Brain microvascular endothelial cell (primary cell): ENCODE data around the gene GKN1.

ENCODE experiments used
- DNase-seq: peaks from one replicate; pipeline ENCODE4 v3.0.0-alpha.2; 2020
- H3K27ac ChIP-seq: fragments of 250-450 bp; sonication (Bioruptor Pico); 2 replicates; pipeline ENCODE4 v1.5.1; 2020; ENCODE audit warnings: mild to moderate bottlenecking, moderate library complexity
- H3K27me3 ChIP-seq: fragments of 250-450 bp; sonication (Bioruptor Pico); replicated peaks from 2 replicates; pipeline ENCODE4 v1.5.1; 2020; ENCODE audit warnings: mild to moderate bottlenecking
- H3K36me3 ChIP-seq: fragments of 250-450 bp; sonication (Bioruptor Pico); replicated peaks from 2 replicates; pipeline ENCODE4 v1.5.1; 2020; ENCODE audit warnings: mild to moderate bottlenecking
- H3K4me3 ChIP-seq: 2 replicates; pipeline ENCODE4 v1.5.1; 2011; ENCODE audit warnings: low read depth, mild to moderate bottlenecking, control low read depth, low read length, moderate library complexity
- in situ Hi-C: cut with HindIII; loops from 2 replicates; pipeline ENCODE4 v1.10.0; 2017; ENCODE audit warnings: low sequenced_read_pairs, low pct_ligation_motif_present
- TF ChIP-seq, protein P1 (sequence below): IDR thresholded peaks from 2 replicates; pipeline ENCODE4 v1.5.1; 2011; ENCODE audit warnings: low read depth, mild to moderate bottlenecking, moderate library complexity, low read length, control low read depth, inconsistent platforms; ENCODE audit errors: missing control alignments

Gene GKN1

DNA sequence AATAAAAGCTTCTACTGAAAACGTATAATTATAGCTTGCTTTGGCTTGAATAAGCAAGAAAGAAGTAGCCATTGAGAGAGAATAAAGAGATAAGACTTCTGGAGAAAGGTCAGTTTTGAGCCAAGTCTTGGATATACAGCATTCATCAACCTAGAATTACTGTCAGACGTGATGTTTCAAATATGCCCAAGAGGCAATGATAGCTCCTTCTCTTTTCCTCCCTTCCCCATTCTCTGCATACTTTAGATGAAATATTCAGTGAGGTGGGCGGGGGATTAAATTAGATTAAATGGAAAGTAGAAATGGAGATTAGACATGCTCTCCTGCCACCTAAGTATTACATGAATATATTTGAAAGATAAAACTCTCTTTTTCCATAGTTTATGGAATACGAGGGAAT lies 47.3 kb downstream of the GKN1 start:
- Histone ChIP-seq H3K27me3 (no peaks in the 10 kb centered on the region), H3K27ac (no peak overlapping the region), H3K36me3 (no peaks in the 10 kb centered on the region), H3K4me3 (no peak overlapping the region)
- no peak for DNase-seq
- in situ Hi-C loops = loop anchor here (25.0 kb wide), 1 partner anchor 266 kb away; no protein-coding TSS in a partner anchor
- TF ChIP-seq, protein P1, sequence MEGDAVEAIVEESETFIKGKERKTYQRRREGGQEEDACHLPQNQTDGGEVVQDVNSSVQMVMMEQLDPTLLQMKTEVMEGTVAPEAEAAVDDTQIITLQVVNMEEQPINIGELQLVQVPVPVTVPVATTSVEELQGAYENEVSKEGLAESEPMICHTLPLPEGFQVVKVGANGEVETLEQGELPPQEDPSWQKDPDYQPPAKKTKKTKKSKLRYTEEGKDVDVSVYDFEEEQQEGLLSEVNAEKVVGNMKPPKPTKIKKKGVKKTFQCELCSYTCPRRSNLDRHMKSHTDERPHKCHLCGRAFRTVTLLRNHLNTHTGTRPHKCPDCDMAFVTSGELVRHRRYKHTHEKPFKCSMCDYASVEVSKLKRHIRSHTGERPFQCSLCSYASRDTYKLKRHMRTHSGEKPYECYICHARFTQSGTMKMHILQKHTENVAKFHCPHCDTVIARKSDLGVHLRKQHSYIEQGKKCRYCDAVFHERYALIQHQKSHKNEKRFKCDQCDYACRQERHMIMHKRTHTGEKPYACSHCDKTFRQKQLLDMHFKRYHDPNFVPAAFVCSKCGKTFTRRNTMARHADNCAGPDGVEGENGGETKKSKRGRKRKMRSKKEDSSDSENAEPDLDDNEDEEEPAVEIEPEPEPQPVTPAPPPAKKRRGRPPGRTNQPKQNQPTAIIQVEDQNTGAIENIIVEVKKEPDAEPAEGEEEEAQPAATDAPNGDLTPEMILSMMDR = no peak

DNA sequence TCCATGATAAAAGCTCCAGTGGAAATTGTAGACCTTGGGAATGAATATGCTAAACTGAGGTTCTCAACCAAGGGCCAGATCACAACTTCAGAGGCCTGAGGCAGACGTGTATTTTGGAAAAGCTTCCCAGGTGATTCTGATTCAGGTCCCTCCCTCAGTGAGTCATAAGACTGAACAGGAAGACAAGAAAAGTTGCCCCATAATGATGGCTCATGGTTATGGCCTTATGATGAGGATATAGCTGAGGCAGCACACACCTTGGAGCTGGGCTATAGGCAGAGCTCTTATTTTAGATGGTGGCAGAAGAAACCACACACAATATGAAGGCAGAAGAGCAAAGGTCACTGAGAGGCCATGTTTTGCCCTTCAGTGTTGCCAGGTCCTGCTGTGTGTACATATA lies 48.1 kb downstream of the GKN1 start:
- in situ Hi-C loops = loop anchor here (25.0 kb wide), 1 partner anchor 265 kb away; no protein-coding TSS in a partner anchor
- Histone ChIP-seq H3K27me3 (no peaks in the 10 kb centered on the region), H3K36me3 (no peaks in the 10 kb centered on the region), H3K4me3 (no peak overlapping the region), H3K27ac (no peak overlapping the region)
- no peak for DNase-seq
- TF ChIP-seq, protein P1 = no peak

GRCh38 chr2:69023236-69023635 lies 48.8 kb downstream of the GKN1 start:
- TF ChIP-seq, protein P1 = no peak
- H3K4me3 ChIP-seq = no peak overlapping the region
- H3K27me3 ChIP-seq = no peaks in the 10 kb centered on the region
- in situ Hi-C loops = loop anchor here (25.0 kb wide), 1 partner anchor 264 kb away; no protein-coding TSS in a partner anchor
- H3K36me3 ChIP-seq = no peaks in the 10 kb centered on the region
- H3K27ac ChIP-seq = no peak overlapping the region
- no peak for DNase-seq

- no peaks in the 10 kb centered on the region for H3K36me3 ChIP-seq
- H3K27me3 ChIP-seq = no peaks in the 10 kb centered on the region
- no peak overlapping the region for H3K4me3 ChIP-seq
- DNase-seq = peak; percentile 47
- in situ Hi-C loops = no loop called here
- no peak overlapping the region for H3K27ac ChIP-seq
- TF ChIP-seq, protein P1 = peak; percentile 58
Observed at GRCh38 chr2:69026026-69026425, 51.6 kb downstream of the GKN1 start.

- Histone ChIP-seq H3K27me3 (no peaks in the 10 kb centered on the region), H3K27ac (no peak overlapping the region), H3K4me3 (no peak overlapping the region), H3K36me3 (no peaks in the 10 kb centered on the region)
- in situ Hi-C loops = no loop called here
- TF ChIP-seq, protein P1 = no peak
- DNase-seq = no peak
Observed at GRCh38 chr2:69026691-69027459, 52.4 kb downstream of the GKN1 start.
